HG03139 (cell line): ENCODE measurements around the gene WNT7A.

Source experiments
- ATAC-seq: cut with Tn5 transposase; IDR thresholded peaks from one replicate; pipeline ENCODE4 v1.9.1; 2021; ENCODE audit not compliant: unreplicated experiment

Gene WNT7A

DNA sequence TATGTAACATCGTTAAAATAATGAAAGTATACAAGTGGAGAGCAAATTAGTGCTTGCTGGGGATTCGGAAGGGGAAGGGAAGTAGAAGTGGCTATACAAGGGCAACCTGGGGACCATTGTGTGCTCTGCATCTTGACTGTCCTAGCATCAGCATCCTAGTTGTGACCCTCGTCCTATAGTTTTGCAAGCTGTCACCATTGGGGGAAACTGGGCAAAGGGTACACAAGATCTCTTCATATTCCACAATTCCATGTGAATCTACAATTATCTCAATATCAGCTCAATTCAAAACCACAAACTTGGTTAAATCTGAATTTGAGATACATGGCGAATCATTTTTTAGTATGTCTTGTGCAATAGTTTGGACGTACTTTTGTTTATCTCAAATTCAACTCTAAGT lies 30.9 kb downstream of the WNT7A start:
- ATAC-seq = no peak

GRCh38 chr3:13846716-13847570 lies 32.9 kb downstream of the WNT7A start:
- no peak for ATAC-seq

DNA sequence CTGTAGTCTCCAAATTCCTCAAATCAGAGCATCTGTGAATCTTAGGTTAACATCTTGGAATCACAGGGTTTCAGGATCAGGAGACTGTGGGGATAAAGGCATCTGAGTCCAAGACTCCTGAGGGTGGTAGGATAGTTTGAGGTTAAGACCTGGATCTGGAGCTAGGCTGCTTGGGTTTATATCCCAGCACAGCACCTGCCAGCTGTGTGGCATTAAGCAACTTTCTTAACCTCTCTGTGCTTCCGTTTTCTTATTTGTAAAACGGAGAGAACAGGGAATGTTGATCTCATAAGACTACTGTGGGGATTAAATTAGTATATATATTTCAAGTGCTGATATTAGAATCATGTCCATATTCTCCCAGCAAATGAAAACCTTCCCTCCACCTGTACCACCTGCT lies 33.6 kb downstream of the WNT7A start:
- ATAC-seq = no peak

DNA sequence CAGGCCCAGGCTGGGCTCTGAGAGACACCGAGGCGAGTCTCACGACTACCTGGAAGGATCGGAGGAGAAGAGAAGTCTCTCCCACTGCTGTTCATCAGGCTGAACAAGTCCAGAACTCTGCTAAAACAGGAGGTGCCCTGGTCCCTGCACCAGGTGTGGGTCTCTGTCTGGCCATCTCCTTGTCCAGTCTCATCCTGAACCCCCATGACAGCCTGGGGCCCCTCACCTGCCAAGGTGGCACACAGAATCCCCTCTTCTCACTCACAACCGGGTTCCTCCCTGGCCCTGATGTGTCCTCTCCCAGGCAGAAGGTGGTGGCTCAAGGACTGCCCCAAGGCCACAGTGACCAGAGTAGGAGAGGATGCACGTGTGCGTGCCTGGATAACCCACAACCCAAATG lies 34.1 kb downstream of the WNT7A start:
- ATAC-seq = no peak

- no peak for ATAC-seq
Measured at GRCh38 chr3:13844911-13845310, 35.0 kb downstream of the WNT7A start.

GRCh38 chr3:13844286-13844685 lies 35.6 kb downstream of the WNT7A start:
- no peak for ATAC-seq

- no peak for ATAC-seq
Measured at GRCh38 chr3:13843351-13843750, 36.5 kb downstream of the WNT7A start.

DNA sequence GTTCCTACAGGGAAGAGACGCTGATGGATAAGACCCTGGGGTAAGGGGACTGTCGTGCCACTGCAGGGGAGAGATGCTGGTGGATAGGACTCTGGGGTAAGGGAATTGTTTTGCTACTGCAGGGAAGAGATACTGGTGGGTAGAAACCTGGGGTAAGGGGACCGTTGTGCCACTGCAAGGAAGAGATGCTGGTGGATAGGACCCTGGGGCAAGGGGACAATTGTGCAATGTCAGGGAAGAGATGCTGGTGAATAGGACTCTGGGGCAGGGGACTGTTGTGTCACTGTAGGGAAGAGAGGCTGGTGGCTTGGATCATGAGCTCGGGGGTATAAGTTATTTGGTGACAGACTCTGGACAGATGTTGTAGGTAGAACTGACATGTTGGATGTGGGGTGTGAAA lies 37.6 kb downstream of the WNT7A start:
- ATAC-seq = no peak

GRCh38 chr3:13841826-13842225 lies 38.0 kb downstream of the WNT7A start:
- no peak for ATAC-seq

DNA sequence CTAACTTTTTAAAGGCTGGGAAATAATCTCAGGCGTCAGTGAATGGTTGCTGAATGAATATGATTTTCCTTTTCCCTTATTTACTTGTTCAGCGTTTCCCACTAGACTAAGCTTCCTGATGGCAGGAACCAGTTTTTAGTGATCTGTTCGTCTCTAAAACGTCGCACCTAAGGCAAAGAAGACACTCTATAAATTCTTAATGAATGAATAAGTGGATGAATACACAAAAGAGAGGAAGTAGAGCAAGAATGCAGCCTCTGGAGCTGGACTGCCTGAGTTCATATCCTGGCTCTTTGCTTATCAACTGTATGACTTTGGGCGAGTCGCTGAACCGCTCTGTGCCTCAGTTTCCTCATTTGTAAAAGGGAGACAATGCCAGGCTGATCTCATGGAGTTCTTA lies 38.7 kb downstream of the WNT7A start:
- ATAC-seq = no peak

- no peak for ATAC-seq
Measured at GRCh38 chr3:13840456-13840855, 39.4 kb downstream of the WNT7A start.

- ATAC-seq = no peak
Measured at GRCh38 chr3:13839726-13840340, 40.0 kb downstream of the WNT7A start.

DNA sequence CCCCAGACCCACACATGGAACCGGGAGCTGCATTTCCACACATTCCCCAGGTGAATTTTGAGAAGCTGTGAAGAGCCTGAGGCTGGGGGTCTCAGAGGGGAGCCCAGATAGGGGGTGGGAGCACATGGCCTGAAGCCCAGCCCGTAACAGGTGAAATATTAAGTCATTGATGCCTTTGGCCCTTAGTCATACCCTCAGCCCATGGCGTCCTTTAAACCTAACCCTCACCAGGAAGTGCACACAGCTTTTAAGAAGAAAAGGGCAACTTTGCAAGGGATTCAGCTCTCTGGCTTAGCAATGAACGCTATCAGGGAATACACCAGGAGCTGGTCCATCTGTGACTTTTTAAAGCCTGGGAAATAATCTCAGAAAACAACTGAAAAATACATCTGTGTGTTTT lies 40.6 kb downstream of the WNT7A start:
- no peak for ATAC-seq

- ATAC-seq = no peak
Measured at GRCh38 chr3:13838421-13838820, 41.5 kb downstream of the WNT7A start.

GRCh38 chr3:13837751-13838150 lies 42.1 kb downstream of the WNT7A start:
- ATAC-seq = no peak

- no peak for ATAC-seq
Measured at GRCh38 chr3:13836658-13837587, 42.9 kb downstream of the WNT7A start.

GRCh38 chr3:13835246-13835645 lies 44.6 kb downstream of the WNT7A start:
- no peak for ATAC-seq

DNA sequence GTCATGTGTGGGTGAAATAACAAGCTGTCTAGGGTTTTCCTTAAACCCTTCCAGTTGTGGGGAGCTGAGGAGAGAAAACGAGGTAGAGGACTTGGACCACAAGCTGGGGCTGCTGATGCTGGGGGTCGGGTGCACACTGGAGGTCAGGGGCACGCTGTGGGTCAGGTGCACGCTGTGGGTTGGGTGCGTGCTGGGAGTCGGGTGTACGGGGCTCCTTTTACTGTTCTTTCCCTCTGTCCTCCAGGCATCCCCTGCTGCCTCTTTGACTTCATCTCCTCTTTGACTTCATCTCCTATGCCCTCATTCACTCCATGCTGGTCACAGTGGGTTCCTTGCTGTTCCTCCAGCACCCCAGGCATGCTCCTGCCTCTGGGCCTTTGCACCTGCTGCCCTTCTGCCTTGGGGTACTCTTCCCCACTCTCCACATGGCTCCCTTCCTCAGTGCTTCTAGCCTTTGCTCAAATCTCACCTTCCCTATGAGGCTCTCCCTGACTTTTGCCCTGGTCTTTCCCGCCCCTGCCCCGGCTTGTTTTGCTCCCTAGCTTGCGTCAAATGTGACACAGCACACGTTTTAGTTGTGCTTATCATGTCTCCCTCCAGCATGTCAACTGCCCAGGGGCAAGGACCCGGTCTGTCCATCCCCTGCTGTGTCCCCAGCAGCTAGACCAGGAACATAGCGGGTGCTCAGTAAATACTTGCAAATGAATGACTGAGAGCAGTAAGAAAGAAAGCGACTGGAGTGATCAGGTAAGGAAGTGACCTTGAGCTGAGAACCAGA lies 45.4 kb downstream of the WNT7A start:
- ATAC-seq = no peak

DNA sequence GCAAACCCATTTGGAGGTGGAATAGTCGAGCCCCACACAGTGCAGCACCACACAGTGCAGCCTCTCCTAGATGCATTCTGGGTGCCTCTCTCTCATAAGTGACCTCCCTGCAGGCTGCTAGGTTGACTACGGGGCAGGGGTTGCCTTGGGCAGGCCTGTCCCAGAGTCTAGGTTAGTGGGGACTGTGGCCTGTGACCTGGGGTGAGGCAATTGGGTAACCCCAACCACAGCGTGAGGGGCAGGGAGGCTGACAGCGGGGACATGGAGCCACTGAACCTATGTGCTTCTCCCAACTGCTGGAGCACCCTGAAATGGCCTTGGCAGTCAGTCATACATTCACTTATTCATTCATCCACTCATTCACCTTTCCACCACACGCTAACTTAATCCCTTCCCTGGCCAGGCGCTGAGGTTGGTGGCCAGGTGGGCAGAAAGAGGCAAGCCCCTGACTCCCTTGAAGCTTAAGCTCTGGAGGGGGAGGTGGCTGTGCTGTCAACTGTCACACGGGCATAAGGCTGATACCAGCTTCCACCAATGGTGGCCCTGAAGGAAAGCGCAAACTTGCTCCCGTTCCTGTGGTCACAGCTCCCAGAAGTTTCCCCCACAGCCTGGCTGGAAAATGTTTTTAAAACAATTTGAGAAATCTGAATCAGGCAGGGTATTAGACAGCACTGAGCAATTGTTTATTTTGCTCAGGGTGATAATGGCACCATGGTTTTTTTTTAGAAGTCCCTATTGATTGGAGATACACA lies 46.2 kb downstream of the WNT7A start:
- ATAC-seq = no peak

- ATAC-seq = no peak
Measured at GRCh38 chr3:13832130-13832529, 47.7 kb downstream of the WNT7A start.
